GM19193 (cell line): ENCODE data around the gene RAC2.

Experiments used
- POLR2A ChIP-seq: IDR thresholded peaks from 4 replicates; pipeline ENCODE4 v1.6.1; 2011; ENCODE audit not compliant: insufficient read depth, insufficient read length; ENCODE audit errors: extremely low read depth

RAC2 gene

DNA sequence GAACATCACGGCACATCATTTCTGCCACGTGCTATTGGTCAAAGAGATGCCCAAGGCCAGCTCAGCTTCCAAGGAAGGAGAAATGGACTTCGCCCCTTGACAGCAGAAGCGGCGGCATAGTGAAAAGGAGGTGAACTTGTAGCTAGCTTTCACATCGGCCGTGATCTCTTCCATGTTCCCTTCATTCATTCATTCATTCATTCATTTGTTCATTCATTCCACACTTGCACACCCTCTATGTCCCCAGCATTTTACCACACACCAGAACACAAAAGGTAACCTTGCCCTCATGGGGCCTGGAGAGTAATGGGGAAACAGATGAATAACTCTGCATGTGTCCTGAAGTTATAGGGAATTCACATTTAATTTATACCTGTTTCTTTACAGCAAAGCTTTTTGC lies 37.1 kb upstream of the RAC2 start:
- no peak for TF ChIP-seq POLR2A

DNA sequence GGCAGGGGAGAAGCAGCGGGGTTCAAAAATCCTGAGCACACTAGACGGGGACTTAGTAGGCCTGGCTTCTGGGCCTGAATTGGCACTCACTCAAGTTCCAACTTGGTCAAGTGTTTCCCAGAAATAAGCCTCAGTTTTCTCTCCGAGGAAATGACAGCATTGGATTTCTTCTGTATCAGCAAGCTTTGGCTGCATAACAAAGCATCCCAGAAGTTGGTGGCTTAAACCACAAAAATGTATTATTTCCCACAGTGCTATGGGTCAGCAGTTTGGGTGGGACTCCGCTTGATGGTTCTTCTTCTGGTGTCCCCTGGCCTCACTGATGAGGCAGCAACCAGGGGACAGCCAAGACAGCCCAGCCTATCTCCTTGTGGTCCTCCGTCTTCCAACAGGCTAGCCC lies 36.6 kb upstream of the RAC2 start:
- no peak for TF ChIP-seq POLR2A

DNA sequence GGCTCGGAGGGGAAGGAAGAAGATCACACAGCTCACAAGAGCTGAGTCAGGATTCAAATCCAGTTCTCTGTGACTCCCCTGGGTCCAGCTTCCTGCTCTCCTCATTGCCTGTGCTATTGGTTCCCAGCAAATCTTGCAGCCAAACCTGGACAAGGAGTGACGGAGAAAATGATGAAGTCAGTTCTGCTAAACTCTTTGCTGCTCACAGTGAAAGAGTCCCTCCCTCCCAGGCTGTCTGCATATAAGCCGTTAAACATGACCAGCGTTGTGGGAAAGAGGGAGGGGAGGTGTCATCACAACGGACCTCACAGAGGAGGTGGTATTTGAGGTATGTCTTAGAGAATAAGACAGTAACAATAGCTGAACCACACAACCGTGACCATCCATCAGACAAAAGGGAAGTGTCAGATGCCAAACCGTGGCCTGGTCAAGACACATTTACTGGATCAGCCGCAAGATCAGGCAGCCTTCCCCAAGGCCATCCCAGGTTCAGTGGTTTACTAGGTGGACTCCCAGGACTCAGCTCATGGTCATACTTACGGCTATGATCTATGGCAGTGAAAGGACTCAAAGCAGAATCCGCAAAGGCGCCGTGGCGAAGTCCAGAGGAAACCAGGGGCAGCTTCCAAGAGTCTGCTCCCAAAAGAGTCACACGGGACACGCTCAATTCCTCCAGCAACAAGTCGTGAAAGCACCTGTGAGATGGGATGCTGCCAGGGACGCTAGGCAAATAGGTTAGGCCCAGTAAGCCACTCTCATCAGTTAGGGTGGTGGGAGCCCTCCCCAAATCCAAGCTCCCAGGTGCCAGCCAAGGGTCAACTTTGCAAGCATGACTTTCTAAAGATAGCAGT lies 35.5 kb upstream of the RAC2 start:
- no peak for TF ChIP-seq POLR2A

DNA sequence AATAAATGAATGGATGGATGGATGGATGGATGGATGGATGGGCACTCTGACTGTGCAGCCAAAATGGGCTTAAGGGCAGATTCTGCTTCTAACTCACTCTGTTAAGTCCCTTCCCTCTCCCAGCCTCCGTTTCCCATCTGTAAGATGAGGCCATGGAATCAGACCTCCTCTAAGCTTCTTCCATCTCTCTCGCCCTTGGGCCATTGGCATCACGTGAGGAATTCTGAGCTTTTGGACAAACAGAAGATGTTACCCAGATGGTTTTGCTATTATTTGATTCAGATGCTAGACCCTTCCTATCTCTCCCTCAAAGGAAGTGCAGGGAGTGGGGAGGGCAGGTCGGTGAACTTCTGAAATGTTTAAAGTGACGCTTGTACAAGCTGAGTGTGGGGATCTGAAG lies 34.2 kb upstream of the RAC2 start:
- no peak for TF ChIP-seq POLR2A

DNA sequence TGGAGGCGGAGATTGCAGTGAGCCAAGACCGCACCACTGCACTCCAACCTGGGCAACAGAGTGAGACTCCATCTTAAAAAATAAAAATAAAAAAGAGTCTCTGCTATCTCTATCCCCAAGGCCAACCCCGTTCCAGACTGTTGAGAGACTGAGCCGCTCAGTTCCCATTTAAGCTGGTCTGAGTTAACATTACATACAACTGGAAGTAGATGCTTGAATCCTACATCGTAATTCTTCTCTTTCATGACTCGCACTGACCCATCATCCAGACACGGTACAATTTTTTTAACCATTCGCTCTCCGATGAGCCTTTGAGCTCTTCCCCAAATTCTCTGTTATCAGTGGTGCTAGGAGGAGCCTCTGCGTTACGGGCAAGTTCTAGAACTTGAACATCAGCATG lies 33.3 kb upstream of the RAC2 start:
- no peak for TF ChIP-seq POLR2A

DNA sequence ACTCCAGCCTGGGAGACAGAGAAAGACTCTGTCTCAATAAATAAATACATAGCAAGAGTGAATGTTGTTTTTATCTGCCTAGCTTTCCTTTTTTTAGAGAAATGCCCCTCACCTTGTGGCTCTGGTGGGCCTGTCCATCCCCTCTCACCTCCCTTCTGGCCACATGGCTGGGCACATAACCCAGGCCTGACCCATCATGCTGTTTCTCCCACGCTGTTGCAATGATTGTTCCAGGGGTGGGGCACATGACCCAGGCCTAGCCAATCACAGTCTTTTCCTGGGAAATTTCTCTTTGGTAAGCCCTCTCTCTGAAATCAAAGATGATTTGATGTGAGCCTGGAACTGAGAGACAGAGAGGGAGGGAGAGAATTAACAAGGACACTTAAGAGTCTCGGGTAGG lies 32.7 kb upstream of the RAC2 start:
- no peak for TF ChIP-seq POLR2A

- TF ChIP-seq POLR2A = no peak
Observed at GRCh38 chr22:37275622-37276021, 31.6 kb upstream of the RAC2 start.

DNA sequence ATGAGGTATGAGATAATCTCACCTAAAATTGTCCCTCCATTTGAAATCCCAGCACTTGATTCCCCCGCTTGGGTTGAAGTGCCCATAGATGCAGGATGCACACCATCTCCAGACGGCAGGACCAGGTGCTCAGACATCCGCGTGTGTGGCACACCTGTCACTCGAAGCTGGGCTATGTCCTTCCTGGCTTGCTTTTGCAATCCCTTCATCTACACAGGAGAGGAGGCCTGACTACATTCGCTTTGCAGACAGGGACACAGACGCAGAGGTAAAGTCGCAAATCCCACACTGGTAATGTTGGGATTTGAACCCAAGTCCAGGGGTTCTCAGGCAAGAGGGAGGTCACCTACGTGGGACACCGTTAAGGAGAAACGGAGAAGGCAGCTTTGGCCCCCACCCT lies 31.1 kb upstream of the RAC2 start:
- no peak for TF ChIP-seq POLR2A

DNA sequence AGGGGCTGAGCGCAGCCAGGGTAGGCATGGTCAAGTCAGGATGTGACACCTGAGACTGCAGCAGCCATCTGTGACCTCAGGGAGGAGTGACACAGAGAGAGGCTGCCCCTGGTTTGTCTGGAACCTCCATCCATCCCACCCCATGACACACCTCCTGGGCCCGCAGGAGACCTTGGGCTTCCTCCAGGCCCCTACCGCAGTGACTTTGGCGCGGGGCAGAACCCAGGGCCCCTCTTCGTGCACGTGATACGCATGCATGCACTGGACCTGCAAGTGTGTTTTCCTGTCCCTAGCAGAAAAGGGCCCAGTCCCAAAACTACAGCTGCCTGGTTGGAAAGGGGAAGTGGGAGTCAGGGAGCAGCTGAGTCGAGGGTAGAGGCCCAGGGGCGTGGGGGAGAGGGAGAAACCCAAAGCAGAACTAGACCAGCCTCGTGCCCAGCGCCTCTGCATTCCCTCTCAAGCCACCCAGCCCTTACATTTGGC lies 30.4 kb upstream of the RAC2 start:
- no peak for TF ChIP-seq POLR2A

DNA sequence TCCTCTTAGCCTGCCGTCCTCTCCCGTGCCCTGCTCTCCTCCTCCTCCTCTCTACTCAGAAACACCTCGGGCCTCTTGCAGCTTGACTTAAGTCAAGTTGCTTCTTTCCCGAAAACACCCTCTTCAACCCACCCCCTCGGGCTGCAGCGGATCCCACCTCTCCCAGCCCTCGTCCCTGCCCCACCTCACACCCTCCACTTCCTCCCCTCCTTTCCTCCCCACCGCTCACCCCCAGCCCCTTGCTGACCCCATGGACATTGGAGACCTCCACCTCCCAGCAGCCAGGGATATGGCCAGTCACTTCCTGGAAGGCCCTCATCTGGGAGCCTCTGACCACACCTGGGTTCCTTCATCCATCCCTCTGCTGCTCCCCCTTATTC lies 29.8 kb upstream of the RAC2 start:
- no peak for TF ChIP-seq POLR2A

DNA sequence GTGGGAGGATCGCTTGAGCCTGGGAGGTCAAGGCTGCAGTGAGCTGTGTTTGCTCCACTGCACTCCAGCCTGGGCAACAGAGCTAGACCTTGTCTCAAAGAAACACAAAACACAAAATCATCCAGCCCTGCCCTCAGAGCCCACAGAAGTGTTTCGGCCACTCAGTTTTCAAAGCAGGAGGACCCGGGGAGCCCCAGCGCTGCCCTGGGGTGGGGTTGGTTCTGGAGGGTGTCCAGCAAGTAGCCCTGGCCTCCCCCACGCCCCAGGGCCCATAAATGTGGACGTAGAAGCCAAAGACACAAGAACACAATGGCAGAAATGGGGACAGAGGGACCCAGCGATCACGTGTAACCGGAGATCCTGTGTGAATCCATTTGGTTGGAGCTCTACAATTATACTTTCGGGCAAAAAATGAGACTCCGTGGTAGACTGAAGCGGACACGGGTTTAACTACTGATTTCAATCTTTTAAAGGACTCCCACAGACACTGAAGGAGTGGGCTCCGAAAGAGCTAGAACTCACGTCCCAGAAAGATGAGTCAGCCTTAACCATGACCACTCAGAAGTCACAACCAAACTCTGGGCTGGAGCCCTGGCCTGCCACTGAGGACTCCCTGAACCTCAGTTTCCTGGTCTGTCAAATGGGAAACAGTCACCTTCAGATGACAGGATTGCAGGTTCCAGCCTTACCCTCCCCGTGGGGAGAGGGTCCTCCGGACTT lies 29.2 kb upstream of the RAC2 start:
- no peak for TF ChIP-seq POLR2A

DNA sequence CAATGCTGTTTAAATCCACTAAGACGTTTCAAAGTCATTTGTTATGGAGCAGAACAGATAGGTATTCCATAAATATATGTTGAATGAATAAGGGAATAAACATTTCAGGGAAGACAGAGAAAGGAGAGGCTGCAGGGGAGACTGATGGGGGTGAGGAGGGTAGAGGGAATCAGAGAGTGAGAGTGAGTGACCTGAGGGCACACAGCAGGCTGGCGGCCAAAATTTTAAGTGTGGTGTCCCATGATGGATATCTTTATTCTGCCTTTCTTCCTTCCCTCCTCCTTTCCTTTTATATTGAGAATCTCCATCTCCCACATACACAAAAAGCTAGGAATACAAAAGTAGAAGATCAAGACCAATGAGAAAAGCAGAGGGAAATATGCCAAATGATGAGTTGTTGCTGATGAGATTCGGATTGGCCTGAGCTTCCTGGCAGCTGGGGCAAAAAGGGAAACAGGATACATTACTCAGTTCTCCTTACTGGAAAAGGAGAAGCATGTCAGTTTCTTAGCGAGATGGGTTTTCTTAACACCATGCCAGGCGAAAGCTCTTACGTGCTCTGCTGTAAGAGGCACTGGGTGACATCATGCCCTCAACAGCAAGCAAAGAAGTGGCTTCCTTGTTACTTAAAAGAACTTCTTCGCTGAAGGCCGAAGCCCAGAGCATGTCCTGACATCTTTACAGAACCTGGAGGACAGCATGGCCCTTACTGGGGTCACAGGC lies 27.0 kb upstream of the RAC2 start:
- TF ChIP-seq POLR2A = no peak

GRCh38 chr22:37269936-37270678 lies 26.0 kb upstream of the RAC2 start:
- TF ChIP-seq POLR2A = no peak

- no peak for TF ChIP-seq POLR2A
Observed at GRCh38 chr22:37267661-37268413, 23.8 kb upstream of the RAC2 start.
